ENCODE results near the gene GDE1.
"Not testable (repeated sequence)": the region's sequence is repeated elsewhere in the genome, so short reads cannot be mapped to it uniquely, and the experiment has no call there.

Gene GDE1

GRCh38 chr16:19521471-19522396 lies at the start of gene GDE1:
Gene GDE1, minus strand, starts transcription at chr16:19522098. Its CDS starts 134 bp downstream, at chr16:19521964.
- FAIRE-seq = no peak

GRCh38 chr16:19567560-19567959 lies 45.7 kb upstream of the GDE1 start:
- FAIRE-seq = no peak

- no peak for FAIRE-seq
Measured at GRCh38 chr16:19566362-19566761, 44.5 kb upstream of the GDE1 start.

GRCh38 chr16:19563377-19563776 lies 41.5 kb upstream of the GDE1 start:
- no peak for FAIRE-seq

GRCh38 chr16:19560078-19560477 lies 38.2 kb upstream of the GDE1 start:
- no peak for FAIRE-seq

- FAIRE-seq = no peak
Measured at GRCh38 chr16:19559242-19559910, 37.5 kb upstream of the GDE1 start.

GRCh38 chr16:19555938-19556771 lies 34.3 kb upstream of the GDE1 start:
- no peak for FAIRE-seq

GRCh38 chr16:19555186-19555937 lies 33.5 kb upstream of the GDE1 start, which contains the start of gene VPS35L:
Gene VPS35L, plus strand, starts transcription at chr16:19555703. Its CDS starts 27 bp downstream, at chr16:19555730.
- FAIRE-seq = peak; percentile 85

GRCh38 chr16:19549673-19550072 lies 27.8 kb upstream of the GDE1 start:
- FAIRE-seq = no peak

- no peak for FAIRE-seq
Measured at GRCh38 chr16:19548144-19548543, 26.2 kb upstream of the GDE1 start.

GRCh38 chr16:19543278-19543996 lies 21.5 kb upstream of the GDE1 start:
- not testable (repeated sequence) for FAIRE-seq

GRCh38 chr16:19542138-19542821 lies 20.4 kb upstream of the GDE1 start:
- no peak for FAIRE-seq

GRCh38 chr16:19540241-19540970 lies 18.5 kb upstream of the GDE1 start:
- FAIRE-seq = no peak

- no peak for FAIRE-seq
Measured at GRCh38 chr16:19532601-19533000, 10.7 kb upstream of the GDE1 start.

GRCh38 chr16:19528666-19529065 lies 6.8 kb upstream of the GDE1 start:
- no peak for FAIRE-seq

- no peak for FAIRE-seq
Measured at GRCh38 chr16:19527161-19527560, 5.3 kb upstream of the GDE1 start.

- FAIRE-seq = no peak
Measured at GRCh38 chr16:19525385-19525723, 3.5 kb upstream of the GDE1 start.

- no peak for FAIRE-seq
Measured at GRCh38 chr16:19524616-19525384, 2.9 kb upstream of the GDE1 start.

- FAIRE-seq = no peak
Measured at GRCh38 chr16:19524356-19524615, 2.4 kb upstream of the GDE1 start.
